Liver (tissue), 9 donors: ENCODE data around the gene ARPC5L. TPM values are rescaled to one million over a fixed set of nuclear protein-coding genes. Genes with fewer than 3 reads are reported as not detected.
A peak's percentile ranks its signal among the peaks of the same experiment; 100 is the strongest.

Experiments
- DNase-seq: peaks from one replicate; pipeline ENCODE4 v3.0.0-alpha.2; 2017; ENCODE audit warnings: low spot score
- H3K27ac ChIP-seq, 2 donors: one replicate each; pipeline ENCODE4 v1.7.0; 2013; ENCODE audit warnings: inconsistent platforms in 2 of 2, low read length in 2 of 2, control low read depth in 1 of 2, low read depth in 1 of 2, mild to moderate bottlenecking in 1 of 2
- H3K27me3 ChIP-seq, 4 donors: one replicate each; pipeline versions ENCODE4 v1.6.1 to v1.7.0; 2013; ENCODE audit warnings: low read length in 3 of 4, inconsistent platforms in 1 of 4, mild to moderate bottlenecking in 1 of 4, moderate library complexity in 1 of 4; ENCODE audit not compliant: control insufficient read depth in 4 of 4, insufficient read depth in 4 of 4
- H3K36me3 ChIP-seq, 4 donors: one replicate each; pipeline versions ENCODE4 v1.6.1 to v1.7.0; 2013; ENCODE audit warnings: low read length in 3 of 4, mild to moderate bottlenecking in 3 of 4, low read depth in 1 of 4, moderate library complexity in 1 of 4; ENCODE audit not compliant: control insufficient read depth in 4 of 4, insufficient read depth in 3 of 4
- H3K4me1 ChIP-seq, 4 donors: one replicate each; pipeline versions ENCODE4 v1.6.1 to v1.7.0; 2013; ENCODE audit warnings: low read length in 3 of 4, mild to moderate bottlenecking in 3 of 4, moderate library complexity in 1 of 4; ENCODE audit not compliant: control insufficient read depth in 4 of 4, insufficient read depth in 4 of 4
- H3K4me3 ChIP-seq, 3 donors: one replicate each; pipeline versions ENCODE4 v1.6.1 to v1.7.0; 2013; ENCODE audit warnings: low read length in 3 of 3, control low read depth in 1 of 3, low read depth in 1 of 3, mild to moderate bottlenecking in 1 of 3
- H3K9ac ChIP-seq, 2 donors: one replicate each; pipeline ENCODE4 v1.7.0; 2013; ENCODE audit warnings: low read length in 2 of 2, mild to moderate bottlenecking in 2 of 2, moderate library complexity in 2 of 2, control low read depth in 1 of 2, low read depth in 1 of 2
- H3K9me3 ChIP-seq, 4 donors: one replicate each; pipeline versions ENCODE4 v1.6.1 to v1.7.0; 2013; ENCODE audit warnings: low read length in 3 of 4; ENCODE audit not compliant: control insufficient read depth in 4 of 4
- ATF3 ChIP-seq: IDR thresholded peaks from 2 replicates; pipeline ENCODE4 v1.6.1; 2016; ENCODE audit warnings: antibody characterized with exemption
- CTCF ChIP-seq: fragments of 150-350 bp; IDR thresholded peaks from 2 replicates; pipeline ENCODE4 v1.5.1; 2017; ENCODE audit warnings: improper control_type of control experiment, low read depth, low read length; ENCODE audit not compliant: missing input control
- EGR1 ChIP-seq, 2 donors: IDR thresholded peaks; 2 replicates each; pipeline ENCODE4 v1.6.1; 2016 to 2018; ENCODE audit warnings: antibody characterized with exemption in 2 of 2, low read depth in 2 of 2
- FOXA1 ChIP-seq: IDR thresholded peaks from 2 replicates; pipeline ENCODE4 v1.6.1; 2016; ENCODE audit warnings: antibody characterized with exemption
- GABPA ChIP-seq, 2 donors: IDR thresholded peaks in 1 of 2; conservative IDR thresholded peaks in 1 of 2; 2 replicates each; pipeline ENCODE4 v1.6.1; 2016; ENCODE audit warnings: antibody characterized with exemption in 2 of 2, mild to moderate bottlenecking in 1 of 2, moderate library complexity in 1 of 2
- HNF4A ChIP-seq, 2 donors: conservative IDR thresholded peaks; 2 replicates each; pipeline ENCODE4 v1.6.1; 2016; ENCODE audit warnings: antibody characterized with exemption in 2 of 2, mild to moderate bottlenecking in 2 of 2
- HNF4G ChIP-seq: IDR thresholded peaks from 2 replicates; pipeline ENCODE4 v1.6.1; 2016; ENCODE audit warnings: antibody characterized with exemption
- JUND ChIP-seq, 2 donors: IDR thresholded peaks; 2 replicates each; pipeline ENCODE4 v1.6.1; 2016; ENCODE audit warnings: antibody characterized with exemption in 2 of 2
- MAX ChIP-seq: IDR thresholded peaks from 2 replicates; pipeline ENCODE4 v1.6.1; 2016; ENCODE audit warnings: antibody characterized with exemption
- NR2F2 ChIP-seq: IDR thresholded peaks from 2 replicates; pipeline ENCODE4 v1.6.1; 2016; ENCODE audit warnings: antibody characterized with exemption
- RXRA ChIP-seq, 2 donors: IDR thresholded peaks; 2 replicates each; pipeline ENCODE4 v1.6.1; 2017 to 2018; ENCODE audit warnings: antibody characterized with exemption in 2 of 2, mild to moderate bottlenecking in 1 of 2
- SP1 ChIP-seq: IDR thresholded peaks from 2 replicates; pipeline ENCODE4 v1.6.1; 2018; ENCODE audit warnings: antibody characterized with exemption, mild to moderate bottlenecking
- TAF1 ChIP-seq: conservative IDR thresholded peaks from 2 replicates; pipeline ENCODE4 v1.6.1; 2016; ENCODE audit warnings: antibody characterized with exemption, mild to moderate bottlenecking
- YY1 ChIP-seq: IDR thresholded peaks from 2 replicates; pipeline ENCODE4 v1.6.1; 2016; ENCODE audit warnings: antibody characterized with exemption, mild to moderate bottlenecking
- ZBTB33 ChIP-seq: IDR thresholded peaks from 2 replicates; pipeline ENCODE4 v1.6.1; 2016; ENCODE audit warnings: antibody characterized with exemption
- WGBS: extraction: QIAGEN DNeasy Blood & Tissue Kit; methylation state at CpG from one replicate; pipeline ENCODE4 v1.1.7; 2013; 5-methylcytosine and 5-hydroxymethylcytosine counted together
- polyA plus RNA-seq, 2 donors: library from polyadenylated mRNA; stranded (reverse) in 1 of 2; unstranded in 1 of 2; fragments of 200-250 nt in 1 of 2; fragments of >200 nt in 1 of 2; fragmentation: Nextera tagmentation in 1 of 2; extraction: Ambion mirVana in 1 of 2; gene quantifications; one replicate each; pipeline versions ENCODE4 v1.2.1 to v1.2.3, GENCODE V29; 2013 to 2015
- total RNA-seq, 2 donors: library from RNA; depleted of rRNA; stranded (reverse); fragments of >200 nt; gene quantifications; one replicate each; pipeline ENCODE4 v1.2.3, GENCODE V29; 2014
- donor health status: healthy.
- donor health status: healthy.
- donor health status: healthy.
- donor health status: healthy.
- donor health status: healthy.

The ARPC5L gene
- total and polyA plus RNA-seq, 4 donors: 9.3 to 31.2 (median 17.8) TPM

GRCh38 chr9:124859803-124860581 lies 1.9 kb upstream of the ARPC5L start:
- Histone ChIP-seq H3K4me3 (no peak overlapping the region), H3K27me3 (no peaks in the 10 kb centered on the region), H3K9ac (peak overlapping the region in 1 of 2 donors; percentile 86), H3K9me3 (no peaks in the 10 kb centered on the region), H3K4me1 (peaks cover 0 to 21% (median 13%) of the 10 kb centered on the region in 4 donors), H3K36me3 (peaks cover 15 to 40% (median 25%) of the 10 kb centered on the region in 4 donors), H3K27ac (no peak overlapping the region)
- 73% methylated on average over 10 of the region's 10 CpGs for WGBS
- DNase-seq: no peak
- TF ChIP-seq ATF3 (no peak), HNF4G (no peak)

GRCh38 chr9:124860582-124861341 lies 1.2 kb upstream of the ARPC5L start:
- DNase-seq: no peak
- H3K36me3 ChIP-seq: peaks cover 15 to 40% (median 25%) of the 10 kb centered on the region in 4 donors

GRCh38 chr9:124863371-124863871 lies 1.5 kb downstream of the ARPC5L start:
- no peak for DNase-seq
- Histone ChIP-seq H3K9ac (no peak overlapping the region), H3K9me3 (no peaks in the 10 kb centered on the region), H3K4me3 (no peak overlapping the region), H3K27me3 (no peaks in the 10 kb centered on the region), H3K27ac (peak overlapping the region in 1 of 2 donors; percentile 10), H3K4me1 (peaks cover 0 to 31% (median 15%) of the 10 kb centered on the region in 4 donors), H3K36me3 (peaks cover 4 to 21% (median 18%) of the 10 kb centered on the region in 4 donors)
- WGBS: 73% methylated on average over 7 of the region's 7 CpGs
- TF ChIP-seq YY1 (no peak), GABPA (IDR thresholded peaks at IDR 0.05 in 1 of 2, conservative IDR thresholded peaks at IDR 0.05 in 1 of 2) (no peak), SP1 (no peak), HNF4G (no peak), TAF1 (no peak), HNF4A (conservative IDR thresholded peaks at IDR 0.05) (no peak), CTCF (no peak), JUND (IDR thresholded peaks at IDR 0.05) (no peak), ATF3 (no peak), RXRA (IDR thresholded peaks at IDR 0.05) (no peak), NR2F2 (no peak), FOXA1 (no peak)

More at GRCh38 chr9:124860582-124861341, 1.2 kb upstream of the ARPC5L start:
- H3K4me3 ChIP-seq: peak overlapping the region; percentile 54 to 91 (median 87)
- H3K9me3 ChIP-seq: no peaks in the 10 kb centered on the region
- TF ChIP-seq ZBTB33: no peak
- peak; percentile 64 to 81 for TF ChIP-seq HNF4A (conservative IDR thresholded peaks at IDR 0.05)
- no peak for TF ChIP-seq EGR1 (IDR thresholded peaks at IDR 0.05; ENCODE audit: low read depth in 2 of 2)
- no peak for TF ChIP-seq FOXA1
- TF ChIP-seq RXRA (IDR thresholded peaks at IDR 0.05): peak in 1 of 2 donors; percentile 68
- TF ChIP-seq GABPA (IDR thresholded peaks at IDR 0.05 in 1 of 2, conservative IDR thresholded peaks at IDR 0.05 in 1 of 2): no peak
- no peak for TF ChIP-seq MAX
- peak; percentile 37 for TF ChIP-seq HNF4G
- H3K9ac ChIP-seq: peak overlapping the region; percentile 54 to 86
- H3K27me3 ChIP-seq: no peaks in the 10 kb centered on the region
- peak overlapping the region; percentile 91 to 96 for H3K27ac ChIP-seq
- peaks cover 0 to 21% (median 13%) of the 10 kb centered on the region in 4 donors for H3K4me1 ChIP-seq
- 12% methylated on average over 12 of the region's 12 CpGs for WGBS
